GM10266 (cell line): ENCODE measurements around the gene SPRR1A.

Experiments used
- DNase-seq: peaks from one replicate; pipeline ENCODE4 v3.0.0; 2012; ENCODE audit errors: extremely low spot score
- TF ChIP-seq, protein P1 (sequence below): IDR thresholded peaks from 2 replicates; pipeline ENCODE4 v1.5.1; 2012; ENCODE audit warnings: mild to moderate bottlenecking, low read depth; ENCODE audit not compliant: control insufficient read depth, insufficient read depth; ENCODE audit errors: missing control alignments

SPRR1A gene

DNA sequence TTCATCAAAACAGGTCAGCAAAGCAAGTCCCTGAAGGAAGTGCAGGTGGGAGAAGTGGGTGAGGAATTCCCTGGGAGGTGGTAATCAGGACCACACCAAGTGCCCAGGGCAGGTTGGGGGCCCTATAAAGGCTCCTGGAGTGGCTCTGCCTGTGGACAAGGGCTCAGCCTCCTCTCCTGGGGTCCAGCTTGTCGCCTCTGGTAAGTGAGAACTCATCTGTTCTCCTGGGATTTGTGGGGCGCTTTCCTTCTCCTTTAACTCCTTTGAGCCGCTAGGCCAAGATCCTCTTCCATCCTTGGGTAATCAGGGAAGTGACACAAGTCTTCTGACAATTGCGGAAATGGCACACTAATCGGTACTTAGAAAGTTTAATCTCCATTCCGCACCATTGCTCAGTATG is 13.4 kb upstream of the SPRR1A start, which contains the start of gene SPRR4:
Gene SPRR4, plus strand, starts transcription at position 154 of the 400 bp plus-strand sequence. CDS start 1,243 bp downstream, outside the sequence.
- DNase-seq, result no peak
- TF ChIP-seq, protein P1, sequence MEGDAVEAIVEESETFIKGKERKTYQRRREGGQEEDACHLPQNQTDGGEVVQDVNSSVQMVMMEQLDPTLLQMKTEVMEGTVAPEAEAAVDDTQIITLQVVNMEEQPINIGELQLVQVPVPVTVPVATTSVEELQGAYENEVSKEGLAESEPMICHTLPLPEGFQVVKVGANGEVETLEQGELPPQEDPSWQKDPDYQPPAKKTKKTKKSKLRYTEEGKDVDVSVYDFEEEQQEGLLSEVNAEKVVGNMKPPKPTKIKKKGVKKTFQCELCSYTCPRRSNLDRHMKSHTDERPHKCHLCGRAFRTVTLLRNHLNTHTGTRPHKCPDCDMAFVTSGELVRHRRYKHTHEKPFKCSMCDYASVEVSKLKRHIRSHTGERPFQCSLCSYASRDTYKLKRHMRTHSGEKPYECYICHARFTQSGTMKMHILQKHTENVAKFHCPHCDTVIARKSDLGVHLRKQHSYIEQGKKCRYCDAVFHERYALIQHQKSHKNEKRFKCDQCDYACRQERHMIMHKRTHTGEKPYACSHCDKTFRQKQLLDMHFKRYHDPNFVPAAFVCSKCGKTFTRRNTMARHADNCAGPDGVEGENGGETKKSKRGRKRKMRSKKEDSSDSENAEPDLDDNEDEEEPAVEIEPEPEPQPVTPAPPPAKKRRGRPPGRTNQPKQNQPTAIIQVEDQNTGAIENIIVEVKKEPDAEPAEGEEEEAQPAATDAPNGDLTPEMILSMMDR, result no peak

DNA sequence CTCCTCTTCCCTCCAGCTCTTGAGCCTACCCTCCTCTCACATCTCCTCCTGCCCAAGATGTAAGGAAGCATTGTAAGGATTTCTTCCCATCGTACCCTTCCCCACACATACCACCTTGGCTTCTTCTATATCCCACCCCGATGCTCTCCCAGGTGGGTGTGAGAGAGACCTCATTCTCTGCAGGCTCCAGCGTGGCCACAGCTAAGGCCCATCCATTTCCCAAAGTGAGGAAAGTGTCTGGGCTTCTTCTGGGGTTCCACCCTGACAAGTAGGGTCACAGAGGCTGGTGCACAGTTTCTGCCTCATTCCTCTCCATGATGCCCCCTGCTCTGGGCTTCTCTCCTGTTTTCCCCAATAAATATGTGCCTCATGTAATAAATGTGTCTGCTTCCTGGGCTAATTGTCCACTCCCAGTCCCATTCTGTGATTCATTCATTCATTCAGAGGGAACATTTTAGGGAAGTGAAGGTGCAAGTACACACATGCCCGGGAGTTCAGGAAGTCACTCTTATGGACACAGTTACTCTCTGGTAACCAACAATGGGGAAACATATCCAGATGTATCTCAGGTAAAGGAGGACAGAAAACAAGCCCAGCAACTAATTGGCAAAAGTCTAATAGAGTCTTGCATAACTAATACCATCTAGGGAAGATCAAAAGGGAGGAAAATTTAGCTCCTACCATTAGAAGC is 11.5 kb upstream of the SPRR1A start:
- TF ChIP-seq, protein P1, result no peak
- DNase-seq, result no peak

DNA sequence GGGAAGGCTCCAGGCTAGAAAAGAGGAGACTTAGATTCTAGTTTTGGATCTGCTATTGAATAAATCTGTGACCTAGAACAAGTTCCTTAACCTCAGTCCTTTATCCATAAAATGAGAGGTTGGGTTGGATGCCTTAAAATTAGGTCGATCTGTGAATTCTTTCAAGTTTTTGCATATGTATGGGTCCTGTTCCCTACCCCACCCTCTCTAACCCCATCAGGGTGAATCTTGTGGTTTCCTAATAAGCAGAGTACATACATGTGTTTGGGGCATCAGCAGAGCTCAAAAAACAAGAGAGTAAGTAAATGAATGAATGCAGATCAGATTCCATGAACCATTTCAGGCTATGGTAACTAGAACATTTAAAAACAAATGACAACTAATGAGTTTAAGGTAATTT is 7.2 kb upstream of the SPRR1A start:
- DNase-seq, result no peak
- TF ChIP-seq, protein P1, result no peak

DNA sequence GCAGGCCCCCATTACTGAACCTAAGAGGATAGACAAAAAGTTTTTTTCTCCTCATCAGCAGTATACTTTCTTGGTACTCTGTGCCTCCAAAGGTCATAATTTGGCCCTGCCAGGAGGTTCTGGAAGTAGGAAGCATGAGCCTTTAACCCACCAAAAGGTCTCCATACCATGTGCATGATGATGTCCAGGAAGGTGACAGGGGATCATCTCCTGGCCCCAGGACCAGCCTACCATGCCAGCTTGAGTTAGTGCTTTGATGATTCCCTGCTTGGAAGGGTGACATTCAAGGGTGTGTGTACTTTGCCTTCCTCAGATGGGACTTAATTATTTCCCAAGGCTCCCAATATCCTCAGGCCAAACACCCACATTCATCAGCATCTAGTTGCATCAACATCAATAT is 6.3 kb upstream of the SPRR1A start:
- TF ChIP-seq, protein P1, result no peak
- DNase-seq, result no peak

DNA sequence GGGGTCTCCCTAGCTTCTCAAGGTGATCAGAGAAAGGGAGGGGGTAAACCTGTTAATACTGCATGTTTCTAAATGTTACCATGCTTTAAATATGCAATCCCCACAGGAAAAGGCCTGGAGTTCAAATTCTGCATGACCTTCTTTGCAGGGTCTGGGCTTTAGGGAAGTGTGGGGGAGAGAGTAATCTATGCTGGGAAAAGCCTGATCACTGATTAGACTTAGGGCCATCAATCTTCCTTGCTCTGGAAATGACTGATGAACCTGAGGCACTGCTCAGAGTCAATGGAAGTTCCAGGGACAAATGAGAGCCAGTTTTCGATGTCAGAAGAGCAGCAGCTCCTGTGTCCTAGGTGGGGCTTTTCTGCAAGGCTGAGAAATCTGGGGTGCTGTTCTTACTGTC is 3.2 kb upstream of the SPRR1A start:
- TF ChIP-seq, protein P1, result no peak
- DNase-seq, result no peak

DNA sequence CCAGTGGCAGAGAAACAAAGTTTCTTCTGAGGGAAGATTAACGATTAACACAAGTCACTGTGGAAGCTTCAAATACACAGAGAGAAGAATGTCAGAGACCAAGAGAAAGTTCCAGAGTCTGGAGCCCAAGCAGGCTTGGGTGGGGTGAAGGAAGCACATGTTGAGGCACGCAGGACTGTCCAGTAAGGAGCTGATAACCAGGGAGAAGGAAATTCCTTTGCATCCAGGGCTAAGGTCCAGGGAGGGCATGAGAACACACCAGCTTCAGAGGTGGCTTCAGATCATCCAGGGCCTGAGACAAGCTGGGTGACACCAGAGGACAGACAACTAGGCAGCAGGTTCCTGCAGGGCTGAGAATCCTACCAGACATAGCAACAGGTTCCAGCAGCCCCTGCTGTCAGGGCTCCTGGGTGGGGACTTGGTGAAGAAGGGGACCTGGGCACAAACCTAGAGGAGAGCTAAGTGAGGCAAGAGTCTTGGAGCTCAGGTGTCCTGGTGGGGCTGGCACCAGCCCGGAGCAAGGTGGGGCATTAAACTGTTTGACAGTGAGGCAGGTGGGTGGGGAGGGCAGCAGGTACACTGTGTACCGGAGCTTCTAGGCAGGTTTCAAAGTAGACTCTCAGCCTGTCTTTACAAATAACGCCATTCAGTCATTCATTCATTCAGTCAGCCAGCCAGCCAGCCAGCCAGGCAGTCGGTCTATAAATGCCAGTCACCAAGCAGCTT is 2.6 kb upstream of the SPRR1A start:
- TF ChIP-seq, protein P1, result no peak
- no peak for DNase-seq

DNA sequence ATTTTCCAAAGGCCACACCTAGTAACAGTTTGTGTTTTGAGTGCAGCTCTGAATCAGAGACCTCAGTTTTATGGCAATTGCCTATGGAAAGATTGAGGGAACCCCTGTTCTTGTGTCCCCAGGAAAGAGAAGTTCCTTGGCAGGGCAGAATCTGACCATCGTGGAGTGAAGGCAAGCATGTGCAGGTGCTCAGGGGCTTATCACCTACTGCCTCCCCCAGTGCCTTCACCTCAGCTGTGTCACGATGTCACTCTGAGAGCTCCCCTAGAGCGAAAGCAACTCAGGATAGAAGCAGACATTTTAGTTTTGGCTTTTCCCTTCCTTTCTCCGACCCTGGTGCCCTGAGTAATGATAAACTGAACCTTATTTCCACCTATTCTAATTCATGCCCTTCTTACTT is 1.8 kb upstream of the SPRR1A start:
- TF ChIP-seq, protein P1, result no peak

More for the DNA sequence above, 1.8 kb upstream of the SPRR1A start:
- no peak for DNase-seq
